ENCODE measurements around the gene NOSIP. TPM values are rescaled to one million over a fixed set of nuclear protein-coding genes. Genes with fewer than 3 reads are reported as not detected.

NOSIP gene
- total RNA-seq, 1 experiment from 2014 or later: 66.1 TPM

- Histone ChIP-seq H3K4me3 (ENCODE audit: low read depth in 2 of 2, low read length in 2 of 2) (peak overlapping the region; percentile 46 to 58), H3K9me3 (ENCODE audit: control insufficient read depth, insufficient read depth, low read depth, low read length) (no peaks in the 10 kb centered on the region), H3K27me3 (ENCODE audit: control insufficient read depth, insufficient read depth, low read length) (no peaks in the 10 kb centered on the region), H3K36me3 (ENCODE audit: control insufficient read depth, insufficient read depth, low read length) (no peaks in the 10 kb centered on the region), H3K4me1 (ENCODE audit: control insufficient read depth, insufficient read depth, low read length) (no peaks in the 10 kb centered on the region), H3K27ac (ENCODE audit: low read length) (no peak overlapping the region)
- ChIA-PET CTCF (no interaction called here), POLR2A (no interaction called here)
- no peak for DNase-seq (ENCODE audit: low read depth, low spot score)
- no peak for TF ChIP-seq POLR2AphosphoS5 (IDR thresholded peaks at IDR 0.05; ENCODE audit: low read depth, low read length)
- no peak for TF ChIP-seq CTCF (IDR thresholded peaks at IDR 0.05)
- no peak for TF ChIP-seq REST (IDR thresholded peaks at IDR 0.05; ENCODE audit: insufficient read depth in 1 of 2, low read depth in 2 of 2, low read length in 1 of 2)
- no peak for TF ChIP-seq SIN3A (IDR thresholded peaks at IDR 0.05; ENCODE audit: borderline replicate concordance, insufficient read depth, low read depth, low read length)
- no peak for TF ChIP-seq TCF7L2 (IDR thresholded peaks at IDR 0.05; ENCODE audit: low read depth, low read length)
- BruUV-seq (replicated peaks): no TSS peak
- in situ Hi-C loops (cut with HindIII; ENCODE audit: low pct_unique_long_range_greater_than_20kb, low sequenced_read_pairs) (no loop called here), intact Hi-C loops (cut with micrococcal nuclease; ENCODE audit: unreplicated experiment) (no loop called here)
- ATAC-seq: no peak
Measured at GRCh38 chr19:49528211-49528771, 52.1 kb downstream of the NOSIP start.

GRCh38 chr19:49524812-49525455 is 55.4 kb downstream of the NOSIP start:
- ATAC-seq (no peak), DNase-seq (ENCODE audit: low read depth, low spot score) (no peak)
- Histone ChIP-seq H3K9me3 (ENCODE audit: control insufficient read depth, insufficient read depth, low read depth, low read length) (no peaks in the 10 kb centered on the region), H3K27me3 (ENCODE audit: control insufficient read depth, insufficient read depth, low read length) (no peaks in the 10 kb centered on the region), H3K36me3 (ENCODE audit: control insufficient read depth, insufficient read depth, low read length) (no peaks in the 10 kb centered on the region), H3K4me3 (ENCODE audit: low read depth in 2 of 2, low read length in 2 of 2) (no peak overlapping the region), H3K27ac (ENCODE audit: low read length) (no peak overlapping the region), H3K4me1 (ENCODE audit: control insufficient read depth, insufficient read depth, low read length) (no peaks in the 10 kb centered on the region)
- ChIA-PET CTCF (interaction anchor here (0.6 kb wide), 1 partner anchor 46 kb away, joined by 4 read pairs; no protein-coding TSS in a partner anchor), POLR2A (no interaction called here)
- no TSS peak for BruUV-seq (replicated peaks)
- in situ Hi-C loops (cut with HindIII; ENCODE audit: low pct_unique_long_range_greater_than_20kb, low sequenced_read_pairs): no loop called here
- TF ChIP-seq CTCF (IDR thresholded peaks at IDR 0.05): no peak
- intact Hi-C loops (cut with micrococcal nuclease; ENCODE audit: unreplicated experiment): no loop called here
